Measurements from ENCODE around the gene IGF1R. TPM values are rescaled to one million over a fixed set of nuclear protein-coding genes. Genes with fewer than 3 reads are reported as not detected.
A peak's percentile ranks its signal among the peaks of the same experiment; 100 is the strongest.

The IGF1R gene
- total RNA-seq, 2 experiments from 2014 or later, result 21.5 to 23.4 TPM

DNA sequence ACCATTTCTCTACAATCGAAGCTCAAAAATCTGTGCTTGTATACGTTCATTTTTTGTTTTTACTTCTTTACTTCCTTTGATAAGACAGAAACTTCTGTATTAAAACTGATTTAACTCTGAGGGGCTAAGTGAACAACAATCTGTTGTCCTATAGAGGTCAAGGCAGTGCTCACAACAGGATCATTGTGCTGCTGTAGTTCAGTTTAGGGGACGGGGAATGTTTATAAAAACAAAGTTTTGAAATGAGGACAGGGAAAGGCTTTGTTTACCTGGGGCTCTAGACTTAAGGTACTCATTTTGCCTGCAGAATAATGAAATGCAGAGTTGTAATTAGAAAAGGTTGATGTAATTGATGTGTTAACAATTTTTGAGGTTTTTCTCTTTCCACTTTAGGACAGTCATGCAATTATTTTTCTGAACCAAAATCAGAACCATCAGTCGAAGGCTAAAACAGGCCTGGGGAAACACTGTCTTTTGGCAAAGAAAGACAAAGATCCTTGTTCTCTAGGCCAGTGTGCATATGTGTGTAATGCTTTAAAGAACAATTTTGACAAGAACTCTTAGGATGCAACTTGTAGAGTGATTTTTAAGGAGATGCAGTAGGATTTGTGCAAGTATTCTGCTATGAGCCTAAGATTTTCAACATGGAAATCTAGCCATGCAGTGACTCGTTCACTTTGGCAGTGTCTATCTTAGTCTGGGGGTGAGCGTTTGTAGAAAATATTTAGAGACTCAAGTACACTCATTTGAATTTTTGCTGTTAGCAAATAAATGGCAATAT is 194.0 kb downstream of the IGF1R start:
- H3K27ac Mint-ChIP-seq, result no peak overlapping the region
- no peaks in the 10 kb centered on the region for H3K27me3 Mint-ChIP-seq
- H3K36me3 Mint-ChIP-seq, result peaks cover 5% of the 10 kb centered on the region
- H3K4me1 Mint-ChIP-seq, result peaks cover 2% of the 10 kb centered on the region
- H3K9me3 Mint-ChIP-seq, result peaks cover 2% of the 10 kb centered on the region
- H3K4me3 Mint-ChIP-seq, result no peak overlapping the region
- no peak for ATAC-seq (ENCODE audit: low read depth)
- POLR2A ChIA-PET, result no interaction called here
- DNase-seq, result no peak

DNA sequence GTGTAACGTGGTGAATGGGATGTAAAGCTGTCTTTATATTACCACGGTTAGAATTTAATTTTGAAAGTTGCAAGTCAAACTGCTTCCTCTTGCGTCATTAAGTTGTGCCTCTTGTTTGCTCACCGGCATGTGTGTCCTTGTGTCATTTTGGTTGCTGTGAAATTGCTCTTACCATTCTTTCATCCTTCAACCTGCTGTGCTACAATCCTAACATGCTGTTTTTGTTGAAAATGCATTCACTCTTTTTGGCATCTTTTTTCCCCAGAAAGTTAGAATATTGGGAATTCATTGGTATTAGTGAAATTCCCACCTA is 194.6 kb downstream of the IGF1R start:
- no peaks in the 10 kb centered on the region for H3K36me3 Mint-ChIP-seq
- H3K27ac Mint-ChIP-seq, result no peak overlapping the region
- peaks cover 2% of the 10 kb centered on the region for H3K4me1 Mint-ChIP-seq
- no peak for DNase-seq
- no peaks in the 10 kb centered on the region for H3K27me3 Mint-ChIP-seq
- no peak for ATAC-seq (ENCODE audit: low read depth)
- POLR2A ChIA-PET, result no interaction called here
- no peaks in the 10 kb centered on the region for H3K9me3 Mint-ChIP-seq
- H3K4me3 Mint-ChIP-seq, result no peak overlapping the region

GRCh38 chr15:98843844-98844243 is 195.5 kb downstream of the IGF1R start:
- no peak for DNase-seq
- Mint-ChIP-seq H3K27me3 (no peaks in the 10 kb centered on the region), H3K4me3 (no peak overlapping the region), H3K4me1 (peaks cover 2% of the 10 kb centered on the region), H3K9me3 (no peaks in the 10 kb centered on the region), H3K27ac (no peak overlapping the region), H3K36me3 (no peaks in the 10 kb centered on the region)
- ATAC-seq (ENCODE audit: low read depth), result no peak
- POLR2A ChIA-PET, result no interaction called here

GRCh38 chr15:98844261-98844660 is 195.9 kb downstream of the IGF1R start:
- ATAC-seq (ENCODE audit: low read depth), result no peak
- H3K9me3 Mint-ChIP-seq, result no peaks in the 10 kb centered on the region
- POLR2A ChIA-PET, result no interaction called here

DNA sequence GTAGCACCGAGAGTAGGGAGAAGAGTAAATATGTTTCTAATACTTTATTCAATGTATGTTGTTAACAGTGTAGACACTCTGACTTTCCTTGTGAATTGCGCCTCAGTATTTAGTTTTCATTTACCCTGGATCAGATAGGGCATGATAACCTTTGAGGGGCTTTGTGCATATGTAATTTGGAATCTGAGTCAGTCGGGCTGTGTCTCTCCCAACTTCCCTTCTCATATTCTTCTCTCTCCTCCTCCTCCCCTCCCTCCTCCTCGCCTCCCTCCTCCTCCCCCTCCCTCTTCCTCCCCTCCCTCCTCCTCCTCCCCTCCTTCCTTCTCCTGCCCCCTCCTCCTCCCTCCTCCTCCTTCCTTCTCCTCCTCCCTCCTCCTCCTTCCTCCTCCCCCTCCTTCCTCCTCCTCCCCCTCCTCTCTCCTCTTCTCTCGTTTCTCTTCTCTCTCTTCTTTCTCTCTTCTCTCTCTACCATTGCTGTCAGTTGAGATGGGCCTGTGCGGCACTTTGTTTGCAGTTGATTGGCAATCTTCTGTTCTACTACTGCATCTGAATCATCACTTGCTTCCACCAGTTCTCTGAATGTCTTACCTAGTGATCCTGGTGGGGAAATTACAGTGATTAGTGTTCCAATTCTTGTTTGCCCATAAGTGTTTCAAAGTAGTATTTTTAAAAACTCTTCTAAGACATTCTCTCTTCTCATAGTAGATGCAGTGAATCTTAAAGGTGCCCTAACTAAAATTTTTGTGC is 197.0 kb downstream of the IGF1R start:
- DNase-seq, result no peak
- peaks cover 2% of the 10 kb centered on the region for H3K4me1 Mint-ChIP-seq
- H3K36me3 Mint-ChIP-seq, result no peaks in the 10 kb centered on the region
- H3K27me3 Mint-ChIP-seq, result no peaks in the 10 kb centered on the region
- no peak overlapping the region for H3K4me3 Mint-ChIP-seq
- H3K27ac Mint-ChIP-seq, result no peak overlapping the region
- ATAC-seq (ENCODE audit: low read depth), result no peak
- no peaks in the 10 kb centered on the region for H3K9me3 Mint-ChIP-seq
- POLR2A ChIA-PET, result no interaction called here

More at GRCh38 chr15:98844261-98844660, 195.9 kb downstream of the IGF1R start:
- no peak overlapping the region for H3K4me3 Mint-ChIP-seq
- peaks cover 2% of the 10 kb centered on the region for H3K4me1 Mint-ChIP-seq
- no peak overlapping the region for H3K27ac Mint-ChIP-seq
- no peaks in the 10 kb centered on the region for H3K27me3 Mint-ChIP-seq
- H3K36me3 Mint-ChIP-seq, result no peaks in the 10 kb centered on the region
- DNase-seq, result no peak

DNA sequence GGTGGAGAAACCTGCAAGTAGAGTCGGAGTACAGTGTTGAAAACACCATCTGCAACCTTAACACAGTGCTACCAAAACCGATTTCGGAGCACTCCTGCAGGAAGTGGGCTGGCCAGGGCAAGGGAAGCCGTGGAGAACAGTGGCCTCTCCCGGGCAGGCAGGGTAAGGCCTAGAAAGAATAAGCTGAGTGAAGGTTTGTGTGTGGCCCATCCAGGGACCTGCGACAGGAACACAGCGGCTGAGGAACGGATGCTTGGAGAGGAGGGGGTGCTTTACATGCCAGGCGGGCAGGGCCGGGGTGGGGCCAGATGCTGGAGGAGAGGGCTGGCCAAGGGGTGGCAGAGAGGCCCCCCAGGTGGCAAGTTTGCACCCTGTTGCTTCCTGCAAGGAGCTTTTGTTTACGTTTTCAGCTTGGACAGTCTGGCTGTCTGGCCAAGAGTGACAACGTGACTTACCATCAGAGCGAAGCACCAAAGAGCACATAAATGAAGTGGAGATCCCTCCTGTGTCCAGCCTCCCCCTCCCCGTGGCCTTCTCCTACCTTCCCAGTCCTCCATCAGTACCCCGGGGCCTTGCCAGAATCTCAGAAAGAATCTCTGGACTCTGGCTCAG is 202.7 kb downstream of the IGF1R start:
- no peaks in the 10 kb centered on the region for H3K27me3 Mint-ChIP-seq
- H3K27ac Mint-ChIP-seq, result peak overlapping the region; percentile 82
- DNase-seq (peak; percentile 74), ATAC-seq (ENCODE audit: low read depth) (peak; percentile 71)
- no peaks in the 10 kb centered on the region for H3K9me3 Mint-ChIP-seq
- peaks cover 27% of the 10 kb centered on the region for H3K4me1 Mint-ChIP-seq
- POLR2A ChIA-PET, result interaction anchor here (0.8 kb wide), 1 partner anchor 251 kb away, joined by 3 read pairs; no protein-coding TSS in a partner anchor
- H3K36me3 Mint-ChIP-seq, result no peaks in the 10 kb centered on the region
- peak overlapping the region; percentile 95 for H3K4me3 Mint-ChIP-seq

DNA sequence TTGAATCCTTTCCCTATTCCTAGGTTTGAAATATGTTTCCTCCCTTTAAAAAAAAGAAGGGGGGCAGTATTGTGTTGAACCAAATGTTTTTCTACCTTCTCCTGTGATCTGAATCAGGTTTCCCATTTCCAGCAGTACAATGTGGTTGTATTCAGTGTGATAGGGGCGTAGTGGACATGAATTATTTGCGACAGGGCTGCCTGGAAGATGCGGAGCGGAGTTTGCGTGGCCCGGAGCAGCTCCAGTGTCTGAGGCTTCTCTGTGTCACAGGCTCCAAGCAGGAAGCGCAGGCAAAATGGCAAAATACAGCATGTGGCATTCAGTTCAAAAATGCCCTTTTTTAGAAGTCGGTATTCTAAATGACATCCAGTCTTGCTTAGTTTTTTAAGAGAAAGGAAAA is 204.8 kb downstream of the IGF1R start:
- H3K4me1 Mint-ChIP-seq, result peaks cover 28% of the 10 kb centered on the region
- POLR2A ChIA-PET, result no interaction called here
- DNase-seq, result peak; percentile 70
- no peaks in the 10 kb centered on the region for H3K9me3 Mint-ChIP-seq
- no peaks in the 10 kb centered on the region for H3K36me3 Mint-ChIP-seq
- peak overlapping the region; percentile 82 for H3K27ac Mint-ChIP-seq
- no peaks in the 10 kb centered on the region for H3K27me3 Mint-ChIP-seq
- ATAC-seq (ENCODE audit: low read depth), result peak; percentile 24
- peak overlapping the region; percentile 95 for H3K4me3 Mint-ChIP-seq

DNA sequence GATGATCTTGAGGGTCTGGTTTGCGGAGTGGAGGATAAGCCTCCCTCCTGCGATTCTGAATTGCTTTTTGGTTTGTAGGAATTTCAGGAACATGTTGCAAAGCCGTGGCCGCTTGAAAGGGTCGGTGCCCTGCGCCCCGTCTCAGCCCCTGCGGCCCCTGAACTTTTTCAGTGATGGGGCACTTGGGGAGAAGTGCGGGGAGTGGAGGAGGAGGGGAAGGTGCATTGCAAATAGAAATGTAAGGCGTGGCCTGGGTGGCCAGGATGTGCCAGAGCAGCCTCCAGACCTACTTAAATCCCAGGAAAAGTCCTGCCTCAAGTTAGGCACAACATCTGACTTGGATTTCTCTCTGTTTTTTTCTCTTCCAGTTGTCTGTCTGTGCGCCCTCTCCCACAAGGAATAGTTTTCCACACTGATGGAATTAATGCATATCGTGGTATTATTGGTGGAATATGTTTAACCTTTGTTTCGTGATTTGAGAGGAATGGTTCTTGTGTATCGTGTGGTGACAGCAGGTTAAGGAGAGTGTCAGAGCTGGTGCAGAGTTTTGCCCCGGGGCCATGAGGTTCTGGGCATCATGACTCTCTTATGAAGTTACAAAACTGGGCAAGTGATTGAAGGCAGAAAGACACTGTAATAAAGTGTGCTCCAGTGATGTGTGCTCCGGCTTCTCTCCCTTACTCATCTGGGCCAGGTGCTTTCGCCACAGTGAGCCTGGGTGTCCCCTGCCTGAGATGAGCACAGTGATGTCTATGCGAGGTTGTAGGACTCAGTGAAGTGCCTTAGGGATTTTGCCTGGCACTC is 205.5 kb downstream of the IGF1R start:
- H3K36me3 Mint-ChIP-seq, result no peaks in the 10 kb centered on the region
- ATAC-seq (ENCODE audit: low read depth) (no peak), DNase-seq (no peak)
- peaks cover 34% of the 10 kb centered on the region for H3K4me1 Mint-ChIP-seq
- peak overlapping the region; percentile 41 for H3K4me3 Mint-ChIP-seq
- H3K27ac Mint-ChIP-seq, result peak overlapping the region; percentile 43
- POLR2A ChIA-PET, result no interaction called here
- H3K27me3 Mint-ChIP-seq, result no peaks in the 10 kb centered on the region
- H3K9me3 Mint-ChIP-seq, result no peaks in the 10 kb centered on the region

DNA sequence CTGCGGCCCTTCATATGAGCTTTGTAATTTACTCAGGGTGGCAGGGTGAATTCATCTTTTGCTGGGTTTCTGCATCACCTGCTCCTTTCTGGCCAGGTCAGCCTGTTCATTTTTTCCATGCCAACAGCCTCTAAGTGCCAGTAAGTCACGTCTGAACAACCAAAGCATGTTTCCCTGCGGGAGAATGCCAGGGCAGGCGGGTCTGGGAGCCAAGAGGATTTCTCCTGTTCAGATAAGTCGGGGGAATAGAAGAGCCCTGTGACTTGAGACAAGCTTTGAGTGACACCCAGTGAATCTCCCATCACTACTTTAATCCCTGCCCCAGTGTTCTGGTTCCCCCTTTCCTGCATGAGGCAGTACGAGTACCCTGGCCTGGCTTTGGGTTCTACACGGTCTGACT is 206.2 kb downstream of the IGF1R start:
- no peaks in the 10 kb centered on the region for H3K9me3 Mint-ChIP-seq
- H3K4me1 Mint-ChIP-seq, result peaks cover 39% of the 10 kb centered on the region
- POLR2A ChIA-PET, result no interaction called here
- no peaks in the 10 kb centered on the region for H3K27me3 Mint-ChIP-seq
- ATAC-seq (ENCODE audit: low read depth), result no peak
- H3K27ac Mint-ChIP-seq, result peak overlapping the region; percentile 49
- no peak for DNase-seq
- H3K36me3 Mint-ChIP-seq, result no peaks in the 10 kb centered on the region
- H3K4me3 Mint-ChIP-seq, result no peak overlapping the region

- POLR2A ChIA-PET, result no interaction called here
- no peaks in the 10 kb centered on the region for H3K27me3 Mint-ChIP-seq
- no peaks in the 10 kb centered on the region for H3K9me3 Mint-ChIP-seq
- DNase-seq, result no peak
- ATAC-seq (ENCODE audit: low read depth), result no peak
- no peak overlapping the region for H3K4me3 Mint-ChIP-seq
- H3K36me3 Mint-ChIP-seq, result no peaks in the 10 kb centered on the region
- H3K4me1 Mint-ChIP-seq, result peaks cover 40% of the 10 kb centered on the region
- H3K27ac Mint-ChIP-seq, result no peak overlapping the region
These were observed 206.9 kb downstream of the IGF1R start for GRCh38 chr15:98855067-98855814.

GRCh38 chr15:98855815-98856531 is 207.6 kb downstream of the IGF1R start:
- Mint-ChIP-seq H3K36me3 (no peaks in the 10 kb centered on the region), H3K27ac (no peak overlapping the region), H3K27me3 (no peaks in the 10 kb centered on the region), H3K4me3 (no peak overlapping the region), H3K9me3 (no peaks in the 10 kb centered on the region), H3K4me1 (peaks cover 35% of the 10 kb centered on the region)
- POLR2A ChIA-PET, result no interaction called here
- no peak for DNase-seq
- no peak for ATAC-seq (ENCODE audit: low read depth)

DNA sequence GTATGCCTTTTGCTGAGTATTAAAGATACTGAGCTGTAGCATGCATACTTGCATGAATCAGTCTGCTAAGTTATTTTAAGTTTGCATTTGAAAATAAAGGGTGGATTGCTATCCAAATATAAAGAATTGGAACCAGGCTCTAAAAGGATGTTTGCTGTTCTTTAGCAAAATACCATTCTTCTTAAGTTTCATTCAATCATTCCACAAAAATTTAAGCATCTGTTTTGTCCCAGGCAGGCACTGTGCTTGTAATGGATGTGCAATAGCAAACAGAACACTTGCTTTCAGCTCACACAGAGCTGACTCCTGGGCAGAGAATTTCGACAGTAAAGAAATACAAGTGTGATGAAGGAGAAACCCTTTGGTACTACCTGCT is 208.2 kb downstream of the IGF1R start:
- DNase-seq (no peak), ATAC-seq (ENCODE audit: low read depth) (no peak)
- H3K9me3 Mint-ChIP-seq, result no peaks in the 10 kb centered on the region
- POLR2A ChIA-PET, result no interaction called here
- H3K4me1 Mint-ChIP-seq, result peaks cover 36% of the 10 kb centered on the region
- H3K4me3 Mint-ChIP-seq, result no peak overlapping the region
- H3K36me3 Mint-ChIP-seq, result no peaks in the 10 kb centered on the region
- H3K27ac Mint-ChIP-seq, result no peak overlapping the region
- H3K27me3 Mint-ChIP-seq, result no peaks in the 10 kb centered on the region
